Measurements from ENCODE around the gene NEK6.

The NEK6 gene

DNA sequence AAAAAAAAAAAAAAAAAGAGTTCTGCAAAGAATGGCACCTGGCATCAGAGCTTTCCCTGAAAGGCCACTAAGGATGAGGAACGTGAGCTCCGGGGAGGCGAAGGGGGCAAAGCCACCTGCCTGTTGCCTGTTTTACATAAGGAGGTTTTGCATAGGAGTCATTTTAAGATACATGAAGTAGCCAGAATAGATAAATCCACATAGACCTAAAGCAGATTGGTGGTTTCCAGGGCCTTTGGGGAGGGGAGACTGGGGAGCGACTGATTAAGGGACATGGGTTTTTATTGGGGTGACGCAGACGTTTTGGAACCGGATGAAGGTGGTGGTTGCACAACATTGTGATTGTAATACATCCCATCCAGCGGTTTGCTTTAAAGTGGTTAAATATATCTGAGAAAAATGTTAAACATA, 7.1 kb downstream of the NEK6 start:
- TF ChIP-seq, protein P1, sequence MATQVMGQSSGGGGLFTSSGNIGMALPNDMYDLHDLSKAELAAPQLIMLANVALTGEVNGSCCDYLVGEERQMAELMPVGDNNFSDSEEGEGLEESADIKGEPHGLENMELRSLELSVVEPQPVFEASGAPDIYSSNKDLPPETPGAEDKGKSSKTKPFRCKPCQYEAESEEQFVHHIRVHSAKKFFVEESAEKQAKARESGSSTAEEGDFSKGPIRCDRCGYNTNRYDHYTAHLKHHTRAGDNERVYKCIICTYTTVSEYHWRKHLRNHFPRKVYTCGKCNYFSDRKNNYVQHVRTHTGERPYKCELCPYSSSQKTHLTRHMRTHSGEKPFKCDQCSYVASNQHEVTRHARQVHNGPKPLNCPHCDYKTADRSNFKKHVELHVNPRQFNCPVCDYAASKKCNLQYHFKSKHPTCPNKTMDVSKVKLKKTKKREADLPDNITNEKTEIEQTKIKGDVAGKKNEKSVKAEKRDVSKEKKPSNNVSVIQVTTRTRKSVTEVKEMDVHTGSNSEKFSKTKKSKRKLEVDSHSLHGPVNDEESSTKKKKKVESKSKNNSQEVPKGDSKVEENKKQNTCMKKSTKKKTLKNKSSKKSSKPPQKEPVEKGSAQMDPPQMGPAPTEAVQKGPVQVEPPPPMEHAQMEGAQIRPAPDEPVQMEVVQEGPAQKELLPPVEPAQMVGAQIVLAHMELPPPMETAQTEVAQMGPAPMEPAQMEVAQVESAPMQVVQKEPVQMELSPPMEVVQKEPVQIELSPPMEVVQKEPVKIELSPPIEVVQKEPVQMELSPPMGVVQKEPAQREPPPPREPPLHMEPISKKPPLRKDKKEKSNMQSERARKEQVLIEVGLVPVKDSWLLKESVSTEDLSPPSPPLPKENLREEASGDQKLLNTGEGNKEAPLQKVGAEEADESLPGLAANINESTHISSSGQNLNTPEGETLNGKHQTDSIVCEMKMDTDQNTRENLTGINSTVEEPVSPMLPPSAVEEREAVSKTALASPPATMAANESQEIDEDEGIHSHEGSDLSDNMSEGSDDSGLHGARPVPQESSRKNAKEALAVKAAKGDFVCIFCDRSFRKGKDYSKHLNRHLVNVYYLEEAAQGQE (IDR thresholded peaks at IDR 0.05; ENCODE audit: insufficient replicate concordance, low read depth), result no peak
- TF ChIP-seq POLR2AphosphoS5 (IDR thresholded peaks at IDR 0.05; ENCODE audit: low read depth) (no peak), GABPA (IDR thresholded peaks at IDR 0.05; ENCODE audit: low read depth) (no peak), SPI1 (IDR thresholded peaks at IDR 0.05; ENCODE audit: borderline replicate concordance, low read depth) (no peak)
- TF ChIP-seq, protein P2, sequence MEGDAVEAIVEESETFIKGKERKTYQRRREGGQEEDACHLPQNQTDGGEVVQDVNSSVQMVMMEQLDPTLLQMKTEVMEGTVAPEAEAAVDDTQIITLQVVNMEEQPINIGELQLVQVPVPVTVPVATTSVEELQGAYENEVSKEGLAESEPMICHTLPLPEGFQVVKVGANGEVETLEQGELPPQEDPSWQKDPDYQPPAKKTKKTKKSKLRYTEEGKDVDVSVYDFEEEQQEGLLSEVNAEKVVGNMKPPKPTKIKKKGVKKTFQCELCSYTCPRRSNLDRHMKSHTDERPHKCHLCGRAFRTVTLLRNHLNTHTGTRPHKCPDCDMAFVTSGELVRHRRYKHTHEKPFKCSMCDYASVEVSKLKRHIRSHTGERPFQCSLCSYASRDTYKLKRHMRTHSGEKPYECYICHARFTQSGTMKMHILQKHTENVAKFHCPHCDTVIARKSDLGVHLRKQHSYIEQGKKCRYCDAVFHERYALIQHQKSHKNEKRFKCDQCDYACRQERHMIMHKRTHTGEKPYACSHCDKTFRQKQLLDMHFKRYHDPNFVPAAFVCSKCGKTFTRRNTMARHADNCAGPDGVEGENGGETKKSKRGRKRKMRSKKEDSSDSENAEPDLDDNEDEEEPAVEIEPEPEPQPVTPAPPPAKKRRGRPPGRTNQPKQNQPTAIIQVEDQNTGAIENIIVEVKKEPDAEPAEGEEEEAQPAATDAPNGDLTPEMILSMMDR (IDR thresholded peaks at IDR 0.05; ENCODE audit: insufficient read depth, low read length), result no peak
- H3K27ac ChIP-seq (replicated peaks), result no peak overlapping the region
- H3K4me3 ChIP-seq (replicated peaks; ENCODE audit: insufficient read depth, low read length), result no peak overlapping the region
- no peaks in the 10 kb centered on the region for H3K27me3 ChIP-seq (ENCODE audit: insufficient read depth, poor library complexity, severe bottlenecking)
- DNase-seq (ENCODE audit: low read depth in 1 of 2, low spot score in 1 of 2), result no peak

DNA sequence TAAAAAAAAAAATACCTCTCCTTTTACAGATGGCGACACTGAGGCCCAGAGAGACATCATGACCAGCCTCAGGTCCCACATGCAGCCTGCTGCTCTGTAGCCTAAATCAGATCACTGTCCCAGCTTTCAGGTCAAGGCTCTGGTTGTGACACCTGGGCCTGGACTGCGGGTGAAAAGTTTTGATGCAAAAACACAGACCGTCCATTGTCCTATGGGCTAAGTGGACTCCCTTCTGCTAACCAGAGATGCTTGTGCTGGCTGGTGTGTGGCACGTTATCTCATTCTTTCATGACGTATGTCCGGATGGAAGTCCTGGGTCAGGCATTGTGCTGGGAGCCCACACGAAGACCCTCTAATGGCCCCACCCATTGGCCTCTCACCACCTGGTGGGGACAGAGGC, 7.8 kb downstream of the NEK6 start:
- Histone ChIP-seq H3K27ac (replicated peaks) (no peak overlapping the region), H3K27me3 (ENCODE audit: insufficient read depth, poor library complexity, severe bottlenecking) (no peaks in the 10 kb centered on the region), H3K4me3 (replicated peaks; ENCODE audit: insufficient read depth, low read length) (no peak overlapping the region)
- TF ChIP-seq GABPA (IDR thresholded peaks at IDR 0.05; ENCODE audit: low read depth), result no peak
- TF ChIP-seq, protein P1 (IDR thresholded peaks at IDR 0.05; ENCODE audit: insufficient replicate concordance, low read depth), result no peak
- TF ChIP-seq, protein P2 (IDR thresholded peaks at IDR 0.05; ENCODE audit: insufficient read depth, low read length), result no peak
- TF ChIP-seq POLR2AphosphoS5 (IDR thresholded peaks at IDR 0.05; ENCODE audit: low read depth), result no peak
- TF ChIP-seq SPI1 (IDR thresholded peaks at IDR 0.05; ENCODE audit: borderline replicate concordance, low read depth), result no peak
- DNase-seq (ENCODE audit: low read depth in 1 of 2, low spot score in 1 of 2), result no peak

DNA sequence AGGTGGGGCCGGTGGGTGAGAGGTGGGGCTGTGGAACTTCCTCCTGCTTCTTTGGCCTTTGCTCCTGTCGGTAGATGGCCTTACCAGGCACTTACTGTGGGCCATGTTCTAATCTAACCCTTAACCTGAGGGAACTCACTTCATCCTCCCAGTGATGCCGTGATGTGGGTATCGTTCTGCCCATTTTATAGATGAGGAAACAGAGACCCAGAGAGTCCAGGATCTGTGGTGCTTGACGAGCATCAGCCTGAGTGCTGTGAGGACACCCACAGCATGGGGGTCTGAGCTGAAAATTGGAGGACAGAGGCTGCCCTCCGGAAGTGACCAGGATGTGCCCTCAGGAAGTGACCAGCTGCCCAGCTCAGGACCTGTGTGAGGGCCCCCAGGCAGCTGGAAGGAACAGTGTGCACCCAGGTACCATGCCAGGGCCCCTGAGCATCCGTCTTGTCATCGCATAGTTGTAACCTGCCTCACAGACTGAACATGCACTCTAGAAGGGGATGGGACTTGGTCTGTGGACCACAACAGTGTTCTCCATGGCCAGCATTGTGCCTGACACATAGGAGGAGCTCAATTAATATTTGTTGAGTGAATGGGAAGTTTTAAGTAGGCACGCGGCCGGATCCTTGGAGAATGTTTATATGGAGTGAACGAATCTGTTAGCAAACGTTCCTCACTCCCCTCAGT, 8.5 kb downstream of the NEK6 start:
- DNase-seq (ENCODE audit: low read depth in 1 of 2, low spot score in 1 of 2), result no peak

More for the DNA sequence above, 8.5 kb downstream of the NEK6 start:
- Histone ChIP-seq H3K4me3 (replicated peaks; ENCODE audit: insufficient read depth, low read length) (no peak overlapping the region), H3K27me3 (ENCODE audit: insufficient read depth, poor library complexity, severe bottlenecking) (no peaks in the 10 kb centered on the region), H3K27ac (replicated peaks) (peak overlapping the region; percentile 62)
- TF ChIP-seq, protein P1 (IDR thresholded peaks at IDR 0.05; ENCODE audit: insufficient replicate concordance, low read depth), result no peak
- TF ChIP-seq GABPA (IDR thresholded peaks at IDR 0.05; ENCODE audit: low read depth) (no peak), SPI1 (IDR thresholded peaks at IDR 0.05; ENCODE audit: borderline replicate concordance, low read depth) (no peak), POLR2AphosphoS5 (IDR thresholded peaks at IDR 0.05; ENCODE audit: low read depth) (no peak)
- TF ChIP-seq, protein P2 (IDR thresholded peaks at IDR 0.05; ENCODE audit: insufficient read depth, low read length), result no peak
